AG08396 (cell line): ENCODE data around the gene FAM24B.
"Not testable (repeated sequence)": the region's sequence is repeated elsewhere in the genome, so short reads cannot be mapped to it uniquely, and the experiment has no call there.

Source experiments
- DNase-seq: peaks from one replicate; pipeline ENCODE4 v3.0.0; 2012; ENCODE audit warnings: low spot score, mixed read lengths

Gene FAM24B

DNA sequence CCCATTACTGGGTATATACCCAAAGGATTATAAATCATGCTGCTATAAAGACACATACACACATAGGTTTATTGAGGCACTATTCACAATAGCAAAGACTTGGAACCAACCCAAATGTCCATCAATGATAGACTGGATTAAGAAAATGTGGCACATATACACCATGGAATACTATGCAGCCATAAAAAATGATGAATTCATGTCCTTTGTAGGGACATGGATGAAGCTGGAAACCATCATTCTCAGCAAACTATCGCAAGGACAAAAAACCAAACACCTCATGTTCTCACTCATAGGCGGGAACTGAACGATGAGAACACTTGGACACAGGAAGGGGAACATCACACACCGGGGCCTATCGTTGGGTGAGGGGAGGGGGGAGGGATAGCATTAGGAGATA is 21.3 kb downstream of the FAM24B start:
- DNase-seq = not testable (repeated sequence)

DNA sequence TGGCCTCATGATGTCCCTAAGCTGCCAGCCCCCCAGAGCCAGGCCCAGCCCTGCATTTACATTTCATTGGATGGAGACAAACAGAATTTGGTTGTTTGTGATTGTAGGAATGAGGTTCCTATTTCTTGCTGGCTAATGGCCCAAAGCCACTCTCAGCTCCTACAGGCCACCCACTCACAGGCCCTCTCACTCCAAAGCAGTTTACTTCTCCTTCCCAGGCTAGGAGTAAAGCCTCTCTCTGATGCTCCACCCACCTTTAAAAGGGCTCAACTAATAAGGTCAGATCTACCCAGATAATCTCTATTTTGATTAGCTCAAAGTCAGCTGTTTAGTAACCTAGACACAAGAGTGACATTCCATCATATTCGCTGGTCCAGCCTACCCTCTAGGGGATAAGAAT is 22.5 kb downstream of the FAM24B start:
- no peak for DNase-seq

DNA sequence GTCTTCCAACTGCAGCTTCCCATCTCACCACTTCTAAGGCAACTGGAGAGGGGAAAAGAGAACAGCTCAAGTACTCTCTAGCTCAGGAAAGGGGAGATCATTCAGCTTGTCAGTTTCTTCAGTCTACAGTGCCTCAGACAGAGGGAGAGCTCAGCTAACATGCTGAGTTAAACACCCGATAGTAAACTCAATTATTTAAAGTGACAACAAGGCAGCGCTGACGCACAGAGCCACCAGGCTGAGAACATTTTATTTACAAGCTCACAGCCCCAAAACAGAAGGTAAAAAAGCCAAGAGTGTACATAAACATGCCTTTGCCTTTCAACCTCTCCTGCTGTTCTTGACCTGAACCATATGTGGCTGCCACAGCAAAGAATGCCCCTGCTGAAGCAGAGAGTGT is 23.6 kb downstream of the FAM24B start:
- no peak for DNase-seq

GRCh38 chr10:122854648-122855047 is 24.7 kb downstream of the FAM24B start:
- DNase-seq = peak; percentile 42

DNA sequence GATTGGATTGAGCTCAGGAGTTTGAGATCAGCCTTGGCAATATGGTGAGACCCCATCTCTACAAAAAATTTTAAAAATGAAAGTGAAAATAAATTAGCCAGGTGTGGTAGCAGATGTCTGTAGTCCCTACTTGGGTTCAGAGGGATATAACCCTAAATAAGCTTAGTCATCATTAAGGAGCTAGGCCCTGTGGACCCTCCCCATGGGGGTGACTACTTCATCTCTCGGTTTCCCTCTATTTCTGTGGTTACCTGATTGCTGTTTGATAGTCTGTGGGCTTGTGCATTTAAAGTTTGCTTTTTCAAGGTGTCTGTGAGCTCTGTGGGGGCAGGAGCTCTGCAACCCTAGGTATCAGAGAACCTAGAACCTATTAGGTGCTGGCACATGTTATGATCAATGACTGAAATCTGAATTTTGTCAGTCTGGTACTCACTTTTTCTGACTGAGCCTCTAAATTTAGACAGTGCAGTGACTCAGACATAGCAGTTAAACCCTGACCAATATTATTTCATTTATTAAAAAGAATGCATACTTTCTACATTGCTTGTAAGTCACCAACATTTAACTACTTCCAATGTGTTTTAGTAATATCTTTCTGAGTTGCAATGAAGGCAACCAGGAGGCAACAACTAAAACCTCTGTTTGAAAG is 25.6 kb downstream of the FAM24B start:
- no peak for DNase-seq

GRCh38 chr10:122852261-122852660 is 27.1 kb downstream of the FAM24B start:
- DNase-seq = no peak

DNA sequence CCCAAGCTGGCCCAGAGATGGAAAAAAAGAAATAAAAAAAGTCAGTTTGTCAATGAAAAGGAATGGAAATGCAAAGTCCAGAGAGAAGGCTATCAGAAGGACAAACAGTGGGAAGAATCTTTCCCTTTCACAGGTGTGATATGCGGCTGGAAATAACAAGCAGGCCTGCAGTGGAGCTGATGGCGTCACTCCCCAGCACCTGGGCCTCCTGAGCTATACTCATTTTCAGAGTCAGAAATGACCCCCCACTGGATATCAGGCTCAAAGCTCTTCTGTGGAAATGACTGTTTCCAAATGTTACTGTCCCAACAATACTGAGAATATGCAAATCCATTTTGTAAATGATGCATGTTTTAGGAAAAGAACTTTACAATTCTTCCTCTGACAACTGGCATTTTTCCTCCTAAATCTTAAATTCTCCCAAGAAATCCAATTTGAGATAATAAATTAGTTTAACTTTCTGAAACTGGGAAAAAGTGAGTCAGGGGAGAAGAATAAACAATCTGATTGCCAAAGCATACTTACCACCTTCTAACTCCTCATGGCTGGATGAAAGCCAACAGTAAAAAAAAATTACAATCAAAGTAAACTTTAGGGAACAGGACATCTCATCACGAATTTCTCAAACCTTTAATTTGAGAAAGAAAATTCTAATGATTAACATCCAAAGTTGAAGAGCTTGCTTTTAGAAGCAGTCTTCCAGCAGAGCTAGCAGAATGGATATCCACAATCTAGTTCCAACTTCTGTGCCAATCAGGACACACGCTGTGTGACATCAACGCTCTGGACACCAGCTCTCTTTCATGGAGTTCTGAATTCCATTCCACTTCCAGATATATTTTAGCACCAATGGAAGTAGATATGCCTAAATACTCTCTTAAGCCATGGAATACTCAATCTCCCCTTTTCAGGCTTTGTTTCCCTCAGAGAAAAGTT is 28.4 kb downstream of the FAM24B start:
- DNase-seq = no peak

GRCh38 chr10:122849900-122850605 is 29.3 kb downstream of the FAM24B start:
- no peak for DNase-seq

DNA sequence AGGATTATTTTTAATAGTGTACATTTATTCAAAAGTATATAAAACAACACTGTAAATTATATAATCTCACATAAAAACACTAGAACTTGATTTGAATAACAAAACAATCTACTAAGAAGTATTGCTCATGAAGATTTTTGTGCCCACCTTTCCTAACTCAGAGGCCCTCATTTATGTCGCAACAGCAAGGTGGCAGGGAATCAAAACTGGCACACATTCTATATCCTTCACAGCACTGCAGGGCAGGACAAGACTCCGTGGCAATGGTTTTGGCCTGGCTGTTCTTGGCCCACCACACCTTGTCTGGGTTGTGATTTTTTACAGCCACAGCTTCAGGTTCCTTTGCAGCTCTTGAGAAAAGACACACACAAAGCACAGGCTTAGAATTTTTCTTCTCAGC is 30.3 kb downstream of the FAM24B start:
- DNase-seq = no peak

GRCh38 chr10:122847782-122848604 is 31.4 kb downstream of the FAM24B start:
- no peak for DNase-seq

GRCh38 chr10:122845783-122846332 is 33.5 kb downstream of the FAM24B start, which contains the start of gene CUZD1:
TSS of gene CUZD1 (minus strand) at chr10:122845857. CDS start at chr10:122845843, 14 bp downstream.
- DNase-seq = no peak

DNA sequence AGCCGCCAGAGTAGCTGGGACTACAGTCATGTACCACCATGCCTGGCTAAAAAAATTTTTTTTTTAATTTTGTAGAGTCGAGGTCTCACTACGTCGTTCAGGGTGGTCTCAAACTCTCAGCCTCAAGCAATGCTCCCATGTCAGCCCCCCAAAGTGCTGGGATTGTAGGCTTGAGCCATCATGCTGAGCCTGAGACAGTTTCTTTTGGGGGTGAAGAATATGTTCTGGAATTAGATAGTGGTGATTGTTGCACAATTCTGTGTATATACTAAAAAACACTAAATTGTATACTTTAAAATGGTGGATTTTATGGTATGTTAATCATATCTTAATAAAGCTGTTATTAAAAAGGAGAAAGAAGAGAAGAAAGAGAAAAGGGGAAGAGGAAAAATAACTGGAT is 35.2 kb downstream of the FAM24B start:
- no peak for DNase-seq

- no peak for DNase-seq
These were observed 37.8 kb downstream of the FAM24B start for GRCh38 chr10:122841569-122841968.

DNA sequence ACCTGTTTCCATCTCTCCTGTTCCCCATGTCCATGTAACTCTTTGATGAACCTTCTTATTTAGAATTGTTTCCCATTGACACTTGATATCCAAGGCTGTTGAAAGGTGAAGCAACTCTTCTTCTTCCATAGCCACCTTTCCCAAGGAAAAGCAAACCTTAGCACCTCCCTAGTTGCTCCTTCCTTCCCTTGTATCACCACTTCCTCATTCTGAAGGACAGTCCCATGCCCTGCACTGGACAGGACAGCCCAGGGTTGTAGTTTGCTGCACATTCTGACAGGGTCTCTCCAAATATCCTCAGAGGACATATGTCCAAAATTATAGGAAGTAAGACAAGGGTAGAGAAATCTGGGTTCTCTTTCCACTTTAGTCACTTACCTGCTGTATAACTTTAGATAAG is 39.9 kb downstream of the FAM24B start:
- DNase-seq = no peak

DNA sequence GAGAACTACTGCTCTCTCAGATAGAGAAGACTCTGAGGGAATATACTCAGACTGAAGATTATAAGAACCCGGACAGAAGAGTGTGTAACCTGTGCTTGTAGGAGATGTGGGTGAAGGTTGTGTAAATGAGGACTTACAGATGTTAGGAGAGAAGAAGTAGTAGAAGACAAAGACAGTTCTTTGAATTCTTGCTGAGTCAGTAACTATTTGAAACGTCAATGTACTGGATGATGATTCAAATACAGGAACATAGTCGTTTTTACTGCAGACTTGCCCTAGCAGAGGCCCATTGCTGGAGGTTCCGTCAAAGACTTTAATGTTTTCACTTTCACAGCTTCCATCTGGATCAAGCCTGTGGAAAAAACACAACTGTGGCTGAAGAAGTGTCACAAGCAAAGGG is 40.5 kb downstream of the FAM24B start:
- DNase-seq = no peak

DNA sequence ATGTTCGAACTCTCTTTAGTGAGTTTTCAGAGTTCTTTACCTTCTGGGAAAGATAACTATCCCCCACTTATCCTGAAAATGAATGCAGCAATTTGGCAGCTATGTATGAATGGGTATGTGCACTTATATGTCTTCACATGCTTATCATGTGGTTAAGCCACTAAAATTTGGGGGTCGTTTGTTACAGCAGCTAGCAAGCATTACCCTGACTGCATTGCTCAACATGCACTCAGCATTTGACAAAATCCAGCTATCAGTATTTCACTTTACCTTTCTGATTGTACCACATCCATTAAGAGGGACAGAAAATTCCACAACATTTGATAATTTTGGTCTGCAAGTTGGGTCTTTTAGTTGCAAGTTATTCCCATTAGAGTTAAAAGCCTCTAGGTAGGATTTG is 43.5 kb downstream of the FAM24B start:
- DNase-seq = no peak

- no peak for DNase-seq
These were observed 48.4 kb downstream of the FAM24B start for GRCh38 chr10:122830965-122831353.

DNA sequence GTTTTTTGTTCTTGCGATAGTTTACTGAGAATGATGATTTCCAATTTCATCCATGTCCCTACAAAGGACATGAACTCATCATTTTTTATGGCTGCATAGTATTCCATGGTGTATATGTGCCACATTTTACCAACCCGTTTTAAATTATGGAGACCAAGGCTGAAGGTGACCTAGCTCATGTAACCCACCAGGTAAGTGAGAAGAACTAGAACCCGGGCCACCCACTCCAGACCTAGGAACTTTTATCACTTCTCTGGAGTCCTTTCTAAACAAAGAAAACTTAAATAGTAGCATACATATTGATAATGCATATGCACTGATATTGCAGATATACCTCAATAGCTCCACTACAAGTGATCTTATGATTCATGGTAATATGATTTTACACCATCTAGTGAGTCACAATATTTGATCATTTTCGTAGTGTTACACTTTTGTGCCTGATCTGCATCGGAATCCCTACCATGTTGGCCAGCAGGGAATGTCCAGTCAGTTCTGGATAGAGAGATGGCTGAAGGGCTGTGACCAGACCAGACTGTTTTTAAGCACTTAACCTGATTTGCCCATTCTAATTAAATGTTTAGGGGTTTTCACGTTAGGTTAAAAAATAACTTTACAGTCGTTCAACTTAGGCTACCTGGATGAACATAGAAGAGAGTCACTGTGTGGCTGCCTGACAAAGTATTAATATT is 49.0 kb downstream of the FAM24B start:
- no peak for DNase-seq

GRCh38 chr10:122829454-122829853 is 49.9 kb downstream of the FAM24B start:
- no peak for DNase-seq

- no peak for DNase-seq
These were observed 50.6 kb downstream of the FAM24B start for GRCh38 chr10:122828716-122829255.

DNA sequence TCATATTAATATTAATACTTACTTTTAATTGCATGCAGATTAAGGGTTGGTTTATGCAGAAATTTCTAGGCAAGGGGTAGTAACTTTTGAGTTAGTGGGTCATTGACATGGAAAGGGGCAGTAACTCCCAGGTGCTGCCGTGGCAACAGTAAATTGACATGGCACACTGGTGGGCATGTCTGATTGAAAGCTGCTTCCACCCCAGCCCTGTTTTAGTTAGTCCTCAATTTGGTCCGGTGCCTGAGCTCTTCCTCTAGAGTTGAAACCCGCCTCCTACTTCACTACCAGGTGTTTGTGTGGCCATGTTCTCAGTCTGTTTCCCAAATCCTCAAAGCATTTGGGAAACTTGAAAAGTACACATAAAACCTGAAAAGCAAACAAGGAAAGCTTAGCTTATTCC is 52.1 kb downstream of the FAM24B start:
- DNase-seq = no peak
